ENCODE data around the gene SLC25A23. TPM values are rescaled to one million over a fixed set of nuclear protein-coding genes. Genes with fewer than 3 reads are reported as not detected.

SLC25A23 gene
- total and polyA plus RNA-seq, 2 of the 8 experiments (the other 6 are each of a cell fraction or from before 2014, with no cell fraction given) = 18.0 to 48.1 TPM

GRCh38 chr19:6412447-6413091, 47.0 kb downstream of the SLC25A23 start (continued):
- no peak for TF ChIP-seq SP1 (IDR thresholded peaks at IDR 0.05; ENCODE audit: low read depth, low read length)
- no peak for TF ChIP-seq SUZ12 (IDR thresholded peaks at IDR 0.05; ENCODE audit: low read length)
- TF ChIP-seq, protein P1, sequence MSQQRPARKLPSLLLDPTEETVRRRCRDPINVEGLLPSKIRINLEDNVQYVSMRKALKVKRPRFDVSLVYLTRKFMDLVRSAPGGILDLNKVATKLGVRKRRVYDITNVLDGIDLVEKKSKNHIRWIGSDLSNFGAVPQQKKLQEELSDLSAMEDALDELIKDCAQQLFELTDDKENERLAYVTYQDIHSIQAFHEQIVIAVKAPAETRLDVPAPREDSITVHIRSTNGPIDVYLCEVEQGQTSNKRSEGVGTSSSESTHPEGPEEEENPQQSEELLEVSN (IDR thresholded peaks at IDR 0.05) = no peak
- no peak for TF ChIP-seq SAP30 (IDR thresholded peaks at IDR 0.05; ENCODE audit: insufficient read depth, insufficient replicate concordance, low read length)
- TF ChIP-seq ATF3 (IDR thresholded peaks at IDR 0.05; ENCODE audit: insufficient read depth, low read depth, low read length) = no peak
- TF ChIP-seq PHF8 (conservative IDR thresholded peaks at IDR 0.05; ENCODE audit: low read depth, low read length) = no peak
- no peak for TF ChIP-seq KDM5A (IDR thresholded peaks at IDR 0.05; ENCODE audit: low read length)
- TF ChIP-seq HDAC6 (IDR thresholded peaks at IDR 0.05; ENCODE audit: low read depth, low read length) = no peak
